GM12801 (cell line): ENCODE results near the gene SRGAP3.

ENCODE experiments used
- TF ChIP-seq, protein P1 (sequence below): IDR thresholded peaks from one replicate; pipeline ENCODE4 v1.5.1; 2011; ENCODE audit warnings: control low read depth; ENCODE audit not compliant: insufficient read length; ENCODE audit errors: extremely low read depth

SRGAP3 gene

DNA sequence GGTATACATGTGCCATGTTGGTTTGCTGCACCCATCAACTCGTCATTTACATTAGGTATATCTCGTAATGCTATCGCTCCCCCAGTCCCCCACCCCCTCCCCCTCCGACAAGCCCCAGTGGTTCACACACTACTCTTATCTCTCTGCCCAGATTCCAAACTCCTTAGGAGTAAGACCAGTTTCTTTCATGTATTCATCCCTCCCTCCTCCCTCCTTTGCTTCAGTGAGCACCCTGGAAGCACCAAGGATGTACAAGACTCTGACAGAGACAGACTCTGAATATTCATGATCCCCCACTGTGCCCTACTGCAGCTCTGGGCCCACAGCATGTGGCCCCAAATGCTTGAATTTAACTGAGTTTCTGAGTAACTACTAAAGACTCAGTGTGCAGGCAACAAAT lies 172.4 kb downstream of the SRGAP3 start:
- TF ChIP-seq, protein P1, sequence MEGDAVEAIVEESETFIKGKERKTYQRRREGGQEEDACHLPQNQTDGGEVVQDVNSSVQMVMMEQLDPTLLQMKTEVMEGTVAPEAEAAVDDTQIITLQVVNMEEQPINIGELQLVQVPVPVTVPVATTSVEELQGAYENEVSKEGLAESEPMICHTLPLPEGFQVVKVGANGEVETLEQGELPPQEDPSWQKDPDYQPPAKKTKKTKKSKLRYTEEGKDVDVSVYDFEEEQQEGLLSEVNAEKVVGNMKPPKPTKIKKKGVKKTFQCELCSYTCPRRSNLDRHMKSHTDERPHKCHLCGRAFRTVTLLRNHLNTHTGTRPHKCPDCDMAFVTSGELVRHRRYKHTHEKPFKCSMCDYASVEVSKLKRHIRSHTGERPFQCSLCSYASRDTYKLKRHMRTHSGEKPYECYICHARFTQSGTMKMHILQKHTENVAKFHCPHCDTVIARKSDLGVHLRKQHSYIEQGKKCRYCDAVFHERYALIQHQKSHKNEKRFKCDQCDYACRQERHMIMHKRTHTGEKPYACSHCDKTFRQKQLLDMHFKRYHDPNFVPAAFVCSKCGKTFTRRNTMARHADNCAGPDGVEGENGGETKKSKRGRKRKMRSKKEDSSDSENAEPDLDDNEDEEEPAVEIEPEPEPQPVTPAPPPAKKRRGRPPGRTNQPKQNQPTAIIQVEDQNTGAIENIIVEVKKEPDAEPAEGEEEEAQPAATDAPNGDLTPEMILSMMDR = no peak

DNA sequence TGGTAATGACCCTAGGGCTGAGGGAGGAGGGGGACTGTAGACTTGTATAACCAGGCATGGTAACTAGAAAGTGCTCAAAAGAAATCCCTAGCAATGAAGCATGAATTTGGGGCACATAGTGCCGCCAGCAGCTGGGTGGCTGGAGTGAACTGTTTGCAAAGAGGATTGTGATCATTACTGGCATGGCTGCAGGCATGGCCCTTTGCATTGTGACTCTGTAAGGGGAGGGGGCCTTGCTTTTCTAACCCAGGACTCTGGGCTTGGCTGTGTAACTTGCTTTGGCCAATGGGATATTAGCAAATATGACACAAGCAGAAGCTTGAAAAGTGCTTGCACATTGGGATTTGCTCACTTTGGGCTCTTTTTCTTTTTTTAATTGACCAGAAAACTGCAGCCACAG lies 173.7 kb downstream of the SRGAP3 start:
- TF ChIP-seq, protein P1 = no peak

DNA sequence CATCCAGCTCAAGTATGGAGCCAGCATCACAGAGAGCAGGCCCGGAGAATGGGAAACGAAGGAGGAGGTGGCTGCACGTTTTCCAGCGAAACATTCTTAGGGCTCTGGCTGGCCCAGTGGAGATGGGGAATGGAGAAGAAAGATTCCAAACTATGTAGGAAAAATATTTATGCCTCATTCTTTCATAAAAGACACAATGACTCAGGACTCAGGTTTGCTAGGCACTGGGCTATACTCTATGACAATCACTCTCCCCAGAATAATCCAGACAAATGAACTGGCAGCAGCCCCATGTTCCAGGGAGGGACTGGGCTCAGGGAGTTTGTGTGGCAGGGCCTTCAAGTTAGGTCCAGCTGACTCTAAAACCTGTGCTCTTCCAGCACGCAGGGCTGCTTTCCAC lies 175.4 kb downstream of the SRGAP3 start:
- TF ChIP-seq, protein P1 = no peak

DNA sequence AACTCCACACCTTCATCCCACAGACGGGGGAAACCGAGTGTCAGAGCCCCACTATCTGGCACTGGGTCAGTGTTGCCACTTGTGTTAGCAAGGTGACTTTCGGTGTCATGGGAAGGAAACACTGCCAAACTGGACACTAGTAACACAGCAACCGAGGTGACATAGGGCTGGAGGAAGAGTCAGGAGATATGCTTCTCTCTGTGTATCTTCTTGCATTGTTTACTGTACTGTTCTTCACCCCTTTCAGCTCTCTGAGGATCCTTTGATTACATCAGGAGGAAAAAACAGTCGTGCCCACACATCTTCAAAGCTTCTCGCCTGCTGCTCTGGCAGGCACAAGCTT lies 176.8 kb downstream of the SRGAP3 start:
- TF ChIP-seq, protein P1 = no peak

DNA sequence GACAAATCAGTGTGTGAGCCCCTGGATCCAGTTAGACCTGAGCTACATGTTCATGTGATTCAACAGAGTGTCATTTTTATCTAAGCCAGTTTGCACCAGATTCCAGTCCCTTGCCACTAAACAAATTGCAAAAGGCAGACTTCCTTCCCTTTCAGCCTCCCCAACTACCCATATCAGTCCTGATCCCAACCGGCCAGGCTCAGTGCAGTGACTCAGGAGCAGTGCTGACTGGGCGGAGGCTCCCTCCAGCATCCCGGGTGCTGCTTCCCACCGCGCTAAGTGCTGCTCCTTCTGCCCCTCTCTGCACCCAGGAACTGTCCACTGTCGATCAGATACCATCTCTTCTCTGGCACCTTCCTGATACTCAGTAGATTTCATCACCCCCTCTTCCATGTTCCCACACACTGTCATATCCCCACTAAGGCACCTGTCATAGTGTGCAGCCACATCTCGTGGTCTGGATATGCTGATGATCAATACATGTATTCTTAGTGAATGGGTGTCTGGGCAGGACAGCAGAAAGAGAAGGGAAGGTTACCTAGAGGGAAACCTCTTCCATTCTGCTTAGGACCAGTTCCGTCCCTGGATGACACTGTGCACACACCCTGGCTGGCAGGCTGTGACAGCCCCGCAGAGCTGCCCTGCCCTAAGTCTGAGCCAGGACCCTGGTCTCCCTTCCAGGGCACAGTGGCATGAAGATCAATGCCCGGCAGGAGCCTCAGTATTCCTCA lies 177.3 kb downstream of the SRGAP3 start:
- TF ChIP-seq, protein P1 = no peak

DNA sequence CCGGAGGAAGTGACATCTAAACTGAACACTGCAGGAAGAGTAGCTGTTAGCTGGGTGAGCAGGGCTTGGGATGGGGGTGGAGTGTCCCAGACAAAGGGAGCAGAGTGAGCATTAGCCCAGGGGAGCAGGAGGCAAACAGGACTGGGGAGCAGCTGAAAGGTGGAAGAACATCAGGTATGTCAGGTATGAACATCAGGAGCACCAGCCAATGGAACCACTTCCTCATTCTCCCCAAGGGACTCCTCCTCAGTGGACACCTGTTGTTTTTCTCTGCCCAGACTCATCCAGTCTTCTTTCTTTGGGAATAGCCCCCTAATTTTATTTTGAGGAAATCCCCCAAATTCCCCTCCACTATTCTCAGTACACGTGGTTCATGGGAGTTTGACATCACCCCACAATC lies 178.5 kb downstream of the SRGAP3 start:
- TF ChIP-seq, protein P1 = no peak

DNA sequence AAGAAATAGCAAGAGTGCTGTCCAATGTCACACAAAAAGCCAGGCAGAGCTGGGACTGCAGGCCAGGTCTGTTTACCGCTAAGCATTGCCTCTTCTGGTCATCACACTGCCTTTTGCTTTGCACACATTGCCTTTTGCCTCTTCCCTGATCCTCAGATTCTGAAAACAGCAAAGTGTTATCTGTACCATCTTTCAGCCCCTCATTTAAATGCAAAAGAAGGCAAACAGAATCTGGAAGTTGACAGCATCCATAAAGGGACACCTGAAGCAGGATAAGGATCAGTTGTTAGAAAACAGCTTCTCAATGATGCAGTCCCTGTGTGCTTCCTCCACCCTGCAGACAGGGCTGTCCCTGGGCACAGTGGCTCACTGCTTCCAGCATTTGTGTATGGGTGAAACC lies 179.5 kb downstream of the SRGAP3 start:
- TF ChIP-seq, protein P1 = no peak

DNA sequence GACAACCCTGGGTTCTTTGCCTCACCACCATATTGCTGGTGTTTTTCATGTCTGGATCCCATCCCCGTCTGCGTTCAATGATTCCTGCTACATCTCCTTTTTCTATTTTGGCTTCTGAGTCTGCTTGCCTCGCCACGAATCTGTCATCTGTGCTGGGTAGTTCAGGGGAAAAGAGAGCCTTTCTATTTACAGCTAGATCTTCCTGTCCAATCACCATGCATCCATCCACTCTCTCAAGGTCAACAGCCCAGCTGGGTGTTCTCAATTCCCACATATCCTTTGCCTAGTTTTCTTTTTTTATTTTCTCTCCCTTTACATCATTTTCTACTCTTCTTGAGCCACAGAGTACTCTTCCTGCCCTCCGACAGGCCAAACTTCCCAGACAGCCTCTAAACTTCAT lies 181.4 kb downstream of the SRGAP3 start:
- TF ChIP-seq, protein P1 = no peak
